ENCODE results near the gene DR1.

GRCh38 chr1:93324486-93325464 lies 20.9 kb upstream of the DR1 start:
- TF ChIP-seq, protein P1, sequence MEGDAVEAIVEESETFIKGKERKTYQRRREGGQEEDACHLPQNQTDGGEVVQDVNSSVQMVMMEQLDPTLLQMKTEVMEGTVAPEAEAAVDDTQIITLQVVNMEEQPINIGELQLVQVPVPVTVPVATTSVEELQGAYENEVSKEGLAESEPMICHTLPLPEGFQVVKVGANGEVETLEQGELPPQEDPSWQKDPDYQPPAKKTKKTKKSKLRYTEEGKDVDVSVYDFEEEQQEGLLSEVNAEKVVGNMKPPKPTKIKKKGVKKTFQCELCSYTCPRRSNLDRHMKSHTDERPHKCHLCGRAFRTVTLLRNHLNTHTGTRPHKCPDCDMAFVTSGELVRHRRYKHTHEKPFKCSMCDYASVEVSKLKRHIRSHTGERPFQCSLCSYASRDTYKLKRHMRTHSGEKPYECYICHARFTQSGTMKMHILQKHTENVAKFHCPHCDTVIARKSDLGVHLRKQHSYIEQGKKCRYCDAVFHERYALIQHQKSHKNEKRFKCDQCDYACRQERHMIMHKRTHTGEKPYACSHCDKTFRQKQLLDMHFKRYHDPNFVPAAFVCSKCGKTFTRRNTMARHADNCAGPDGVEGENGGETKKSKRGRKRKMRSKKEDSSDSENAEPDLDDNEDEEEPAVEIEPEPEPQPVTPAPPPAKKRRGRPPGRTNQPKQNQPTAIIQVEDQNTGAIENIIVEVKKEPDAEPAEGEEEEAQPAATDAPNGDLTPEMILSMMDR (IDR thresholded peaks at IDR 0.05; ENCODE audit: low read length) = no peak
- TF ChIP-seq EZH2 (IDR thresholded peaks at IDR 0.05; ENCODE audit: borderline replicate concordance, low read length) = no peak
